ENCODE results near the gene C2orf49. TPM values are rescaled to one million over a fixed set of nuclear protein-coding genes. Genes with fewer than 3 reads are reported as not detected.
A peak's percentile ranks its signal among the peaks of the same experiment; 100 is the strongest.

Gene C2orf49
- total and polyA plus RNA-seq, 9 of the 15 experiments (the other 6 are each of a cell fraction or from before 2014, with no cell fraction given), result 17.9 to 38.2 (median 25.6) TPM

DNA sequence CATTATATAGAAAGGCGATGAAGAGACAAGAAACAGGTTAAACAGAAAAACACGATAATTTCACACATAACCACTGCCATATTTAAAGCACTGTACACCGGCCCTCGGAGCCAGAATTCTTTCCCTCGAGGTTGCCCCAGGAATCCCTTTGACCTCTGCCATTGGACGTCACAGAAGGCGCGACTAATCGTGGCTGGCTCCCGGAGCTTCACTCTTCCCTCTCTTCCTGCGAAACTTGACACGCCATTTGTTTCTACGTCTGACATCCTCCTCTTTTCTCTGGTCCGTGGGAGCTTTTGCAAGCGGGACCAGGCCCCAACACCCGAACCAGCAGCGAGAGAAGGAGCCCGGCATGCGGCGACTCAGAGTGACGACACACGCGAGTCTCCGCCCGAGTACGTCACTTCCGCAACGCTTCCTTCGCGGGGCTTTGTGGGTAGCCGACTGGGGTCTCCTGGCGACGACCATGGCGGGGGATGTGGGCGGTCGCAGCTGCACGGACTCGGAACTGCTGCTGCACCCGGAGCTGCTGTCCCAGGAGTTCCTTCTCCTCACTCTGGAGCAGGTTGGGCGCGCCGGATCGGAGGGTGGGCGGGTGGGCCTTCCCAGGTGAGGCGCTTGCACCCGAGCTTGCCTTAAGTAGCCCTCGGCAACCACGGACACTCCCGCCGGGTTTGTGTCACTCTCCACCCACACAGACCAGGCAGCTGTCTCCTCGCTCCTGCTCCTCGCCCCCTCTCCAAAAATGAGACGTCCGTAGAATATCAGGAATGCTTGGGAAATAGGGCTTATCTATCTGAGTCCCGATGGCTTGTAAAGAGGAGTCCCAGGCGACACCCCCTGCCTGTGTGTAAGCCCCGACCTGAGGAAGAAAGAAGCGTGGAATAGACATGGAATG, at the start of gene C2orf49 (continued):
- 0 out of 2 replicates have a peak, but pooled peaks have one; percentile 18 for TF ChIP-seq SPI1 (IDR thresholded peaks at IDR 0.05; ENCODE audit: borderline replicate concordance, low read depth, low read length)
- TF ChIP-seq ATF3 (IDR thresholded peaks at IDR 0.05), result peak; percentile 74
- TF ChIP-seq ATF3 (CRISPR knock-in tag; conservative IDR thresholded peaks at IDR 0.05), result no peak
- peak; percentile 68 to 73; a peak in 3 of 4 replicates for TF ChIP-seq MAZ (CRISPR knock-in tag; conservative IDR thresholded peaks at IDR 0.05 in 1 of 2, IDR thresholded peaks at IDR 0.05 in 1 of 2)
- TF ChIP-seq FOXM1 (IDR thresholded peaks at IDR 0.05; ENCODE audit: low read depth), result peak; percentile 41; the same call in 1 of the 2 replicates
- TF ChIP-seq FOXM1 (CRISPR knock-in tag; IDR thresholded peaks at IDR 0.05; ENCODE audit: low read depth), result no peak
- TF ChIP-seq JUNB (CRISPR knock-in tag; conservative IDR thresholded peaks at IDR 0.05), result 0 out of 2 replicates have a peak, but pooled peaks have one; percentile 1
- peak; percentile 82; the same call in 1 of the 2 replicates for TF ChIP-seq TFAP4 (CRISPR knock-in tag; IDR thresholded peaks at IDR 0.05; ENCODE audit: borderline replicate concordance)
- TF ChIP-seq FOXK2 (conservative IDR thresholded peaks at IDR 0.05 in 1 of 2, IDR thresholded peaks at IDR 0.05 in 1 of 2; ENCODE audit: low read depth in 2 of 2), result peak; percentile 90 to 92

All from K562 (cell line).